Cardiac fibroblast (primary cell): Measurements from ENCODE around the gene WIZ.
"Not testable (repeated sequence)": the region's sequence is repeated elsewhere in the genome, so short reads cannot be mapped to it uniquely, and the experiment has no call there.

Experiments
- DNase-seq, 2 donors: peaks; one replicate each; pipeline versions ENCODE4 v3.0.0 to v3.0.0-alpha.2; 2010; ENCODE audit warnings: low read depth in 2 of 2
- H3K4me3 ChIP-seq, 2 donors: replicated peaks in 1 of 2; 1 replicate in 1 of 2; 2 replicates in 1 of 2; pipeline ENCODE4 v1.5.1; 2011; ENCODE audit warnings: low read depth in 2 of 2, low read length in 2 of 2, mild to moderate bottlenecking in 2 of 2, moderate library complexity in 1 of 2
- CTCF ChIP-seq: IDR thresholded peaks from one replicate; pipeline ENCODE4 v1.5.1; 2011; ENCODE audit warnings: low read depth, mild to moderate bottlenecking, low read length, inconsistent platforms

Gene WIZ

GRCh38 chr19:15449620-15450527, at the start of gene WIZ:
WIZ (minus strand) TSS chr19:15449956; CDS start chr19:15448307, 1,649 bp downstream.
- no peak for TF ChIP-seq CTCF
- H3K4me3 ChIP-seq, result peak within 1 kb of the TSS; percentile 67 to 79
- DNase-seq, result peak; percentile 75 to 85

GRCh38 chr19:15498910-15499309, 49.2 kb upstream of the WIZ start:
- no peak for TF ChIP-seq CTCF

GRCh38 chr19:15498156-15498858, 48.6 kb upstream of the WIZ start:
- no peak for DNase-seq
- no peak overlapping the region for H3K4me3 ChIP-seq
- no peak for TF ChIP-seq CTCF

More at GRCh38 chr19:15498910-15499309, 49.2 kb upstream of the WIZ start:
- no peak for DNase-seq
- H3K4me3 ChIP-seq, result no peak overlapping the region

- H3K4me3 ChIP-seq, result no peak overlapping the region
- no peak for DNase-seq
- no peak for TF ChIP-seq CTCF
Measured at GRCh38 chr19:15495151-15495550, 45.4 kb upstream of the WIZ start.

GRCh38 chr19:15488489-15489226, 38.9 kb upstream of the WIZ start:
- H3K4me3 ChIP-seq, result no peak overlapping the region
- no peak for TF ChIP-seq CTCF
- peak in 1 of 2 donors; percentile 60 for DNase-seq

- TF ChIP-seq CTCF, result no peak
- no peak for DNase-seq
- H3K4me3 ChIP-seq, result no peak overlapping the region
Measured at GRCh38 chr19:15487038-15487437, 37.3 kb upstream of the WIZ start.

- not testable (repeated sequence) for H3K4me3 ChIP-seq, DNase-seq
Measured at GRCh38 chr19:15485768-15486167, 36.0 kb upstream of the WIZ start.

GRCh38 chr19:15480996-15481395, 31.2 kb upstream of the WIZ start:
- not testable (repeated sequence) for DNase-seq, H3K4me3 ChIP-seq
